HG03378 (cell line): ENCODE data around the gene PLXDC1.

Experiments
- ATAC-seq: cut with Tn5 transposase; IDR thresholded peaks from one replicate; pipeline ENCODE4 v1.9.1; 2021; ENCODE audit warnings: mild to moderate bottlenecking, moderate library complexity; ENCODE audit not compliant: unreplicated experiment

The PLXDC1 gene

DNA sequence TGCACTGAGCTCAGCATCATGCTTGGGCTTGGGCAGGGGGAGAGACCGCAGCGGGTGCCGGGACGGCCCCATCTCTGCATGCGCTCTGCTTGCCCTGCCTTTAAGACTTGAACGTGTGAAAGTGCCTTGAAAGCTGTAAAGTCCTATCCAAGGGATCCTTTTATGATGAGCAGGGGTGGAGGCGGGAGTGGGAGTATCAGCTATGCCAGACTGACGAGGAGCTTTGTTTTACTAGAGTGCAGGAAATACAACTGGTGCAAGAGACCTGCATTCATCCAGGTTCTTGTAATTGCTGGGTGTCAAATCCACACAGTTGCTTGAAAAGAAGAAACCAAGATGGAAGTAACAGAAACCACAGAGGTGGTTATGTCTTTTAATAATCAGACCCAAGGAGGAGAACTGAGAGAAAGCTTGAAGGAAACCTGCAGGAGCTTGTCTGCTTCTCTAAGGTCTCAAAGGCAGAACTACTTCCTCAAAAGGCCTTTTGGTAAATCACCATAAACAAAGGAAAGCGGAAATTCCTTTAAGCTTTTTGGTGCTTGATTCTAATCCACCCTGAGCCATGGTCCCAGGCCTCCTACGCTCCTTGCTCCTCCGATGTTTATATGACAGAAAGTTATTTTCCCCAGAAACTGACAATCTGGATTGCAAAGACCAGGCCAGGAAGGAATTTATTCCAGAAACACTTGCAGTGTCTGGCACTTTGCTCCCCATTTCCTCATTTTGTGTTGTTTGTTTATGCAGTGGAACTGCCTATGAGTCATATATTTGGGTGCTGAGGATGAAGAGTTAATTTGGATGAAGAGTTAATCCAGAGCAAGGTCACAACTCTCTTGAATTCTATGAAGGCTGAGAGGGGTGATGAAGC, 132.9 kb downstream of the PLXDC1 start:
- no peak for ATAC-seq

DNA sequence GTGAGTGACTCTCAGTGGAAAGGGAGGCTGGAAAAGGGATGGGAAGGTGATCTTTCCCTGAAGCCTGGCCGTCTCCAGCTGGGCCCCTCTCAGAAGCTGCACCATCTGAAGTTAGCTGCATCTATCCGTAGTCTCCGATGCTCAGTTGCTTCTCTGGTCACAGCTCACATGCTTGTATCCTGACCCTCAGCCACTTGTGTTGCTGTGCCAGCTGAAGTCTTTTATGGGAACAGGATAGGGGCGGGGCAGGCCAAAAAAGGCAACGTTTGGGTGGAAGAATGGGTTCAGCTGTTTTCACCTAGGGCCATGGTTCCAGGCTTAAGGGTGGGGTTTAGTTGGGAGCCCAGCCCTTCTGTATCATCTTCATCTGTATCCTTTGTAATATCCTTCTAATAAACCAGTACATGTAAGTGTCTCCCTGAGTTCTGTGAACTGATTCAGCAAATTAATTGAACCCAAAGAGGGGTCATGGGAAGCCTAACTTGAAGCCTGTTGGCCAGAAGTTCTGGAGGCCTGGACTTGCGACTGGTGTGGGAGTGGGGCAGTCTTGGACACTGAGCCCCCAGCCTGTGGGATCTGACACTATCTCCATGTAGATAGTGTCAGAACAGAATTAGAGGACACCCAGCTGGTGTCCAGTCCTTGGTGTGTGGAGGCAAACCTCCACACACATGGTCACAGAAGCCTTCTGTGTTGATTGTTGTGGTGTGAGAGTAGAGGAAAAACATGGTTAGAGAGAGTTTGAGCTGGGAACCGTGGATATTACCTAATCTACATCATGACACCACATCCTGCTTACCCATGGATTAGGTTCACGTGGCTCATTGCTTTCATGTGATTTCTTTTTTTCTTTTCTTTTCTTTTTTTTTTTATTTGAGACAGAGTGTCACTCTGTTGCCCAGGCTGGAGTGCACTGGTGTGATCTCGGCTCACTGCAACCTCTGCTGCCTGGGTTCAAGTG, 135.0 kb downstream of the PLXDC1 start:
- no peak for ATAC-seq

DNA sequence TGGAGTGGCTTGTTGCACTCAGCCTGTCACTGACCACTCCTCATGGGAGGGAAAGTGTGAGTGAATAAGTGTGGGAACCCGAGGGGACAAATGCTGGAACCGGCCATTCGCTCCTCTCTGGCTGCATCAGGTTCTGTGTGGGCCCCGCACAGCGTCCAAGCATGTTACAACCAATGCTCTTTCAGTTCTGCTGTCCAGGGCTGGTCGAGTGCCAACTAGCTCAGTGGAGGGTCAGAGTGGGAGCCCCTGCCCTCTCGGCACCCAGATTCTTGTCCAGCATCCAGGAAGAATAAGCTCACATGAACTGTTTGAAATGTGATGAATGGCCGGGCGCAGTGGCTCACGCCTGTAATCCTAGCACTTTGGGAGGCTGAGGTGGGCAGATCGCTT, 135.9 kb downstream of the PLXDC1 start:
- ATAC-seq: no peak

DNA sequence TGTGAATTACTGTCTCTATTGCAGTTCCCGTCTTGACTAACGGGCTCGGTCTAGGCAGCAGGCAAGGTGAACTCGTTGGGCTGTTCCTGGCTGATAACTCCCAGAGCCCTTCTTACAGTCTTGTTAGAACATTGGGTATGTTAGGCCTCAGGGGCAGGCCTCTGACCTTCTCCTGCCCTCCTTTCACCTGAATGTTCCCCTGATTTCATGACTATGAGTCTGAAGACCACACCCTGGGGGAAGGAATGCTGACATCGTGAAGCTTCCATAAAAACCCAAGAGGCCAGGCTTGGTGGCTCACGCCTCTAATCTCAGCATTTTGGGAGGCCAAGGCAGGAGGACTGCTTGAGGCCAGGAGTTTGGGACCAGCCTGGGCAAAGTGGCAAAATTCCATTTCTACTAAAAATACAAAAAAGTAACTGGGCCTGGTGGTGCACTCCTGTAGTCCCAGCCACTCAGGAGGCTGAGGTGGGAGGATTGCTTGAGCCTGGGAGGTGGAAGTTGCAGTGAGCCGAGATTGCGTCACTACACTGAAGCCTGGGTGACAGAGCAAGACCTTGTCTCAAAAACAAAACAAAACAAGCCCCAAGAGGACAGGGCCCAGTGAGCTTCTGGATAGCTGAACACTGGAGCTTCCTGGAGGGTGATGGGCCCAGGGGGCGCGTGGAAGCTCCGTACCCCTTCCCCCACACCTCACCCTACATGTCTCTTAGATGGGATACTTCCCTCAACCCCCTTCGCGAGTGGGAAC, 136.5 kb downstream of the PLXDC1 start:
- ATAC-seq: no peak

DNA sequence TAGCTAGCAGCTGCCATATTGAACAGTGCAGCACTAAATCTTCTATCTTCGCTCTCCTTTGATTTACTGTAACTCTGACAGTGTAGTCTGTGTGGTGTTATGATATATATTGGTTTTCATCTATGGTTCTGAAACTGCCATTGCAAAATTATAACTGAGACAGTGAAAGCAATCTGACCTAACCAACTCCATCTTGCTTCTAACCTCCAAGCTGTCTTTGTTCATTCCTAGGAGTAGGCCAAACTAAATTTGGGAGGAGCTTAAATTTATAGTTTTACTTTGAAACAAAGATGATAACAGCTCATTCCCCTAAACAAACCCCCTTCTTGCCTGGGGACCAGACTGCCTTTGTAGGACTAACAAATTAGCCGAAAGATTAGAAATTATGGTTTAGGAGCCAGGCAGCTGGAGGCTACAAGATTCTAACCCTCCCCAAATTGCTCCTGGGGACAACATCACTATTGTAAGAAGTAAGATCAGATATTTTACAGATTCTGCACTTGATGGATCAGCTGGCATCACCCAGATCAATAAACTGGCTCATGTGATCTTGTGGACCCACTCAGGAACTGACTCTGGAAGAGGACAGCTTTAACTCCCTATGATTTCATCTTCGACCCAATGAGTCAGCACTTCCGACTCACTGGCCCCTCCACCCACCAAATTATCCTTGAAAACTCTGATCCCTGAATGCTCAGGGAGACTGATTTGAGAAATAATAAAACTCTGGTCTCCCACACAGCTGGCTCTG, 137.2 kb downstream of the PLXDC1 start:
- no peak for ATAC-seq
